ENCODE measurements around the gene CCDC188.

DNA sequence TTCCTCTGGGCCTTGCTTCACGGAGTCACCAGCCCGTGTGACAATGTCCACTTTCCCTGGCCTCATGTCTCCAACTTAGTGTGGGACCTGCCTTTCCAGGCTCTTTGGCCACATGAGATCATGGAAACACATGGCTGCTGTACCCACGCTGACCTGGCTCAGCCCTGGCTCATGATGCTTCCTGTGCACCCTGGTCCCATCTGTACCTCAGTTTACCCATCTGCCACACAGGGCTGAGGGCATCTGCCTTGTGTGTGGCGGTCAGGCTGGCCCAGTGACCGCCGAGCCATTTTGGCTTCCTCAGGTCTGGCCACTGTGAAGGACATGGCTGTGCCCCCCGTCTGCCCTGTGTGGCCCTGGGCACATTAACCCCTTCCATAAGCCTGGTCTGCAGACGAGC lies 32.2 kb upstream of the CCDC188 start:
- TF ChIP-seq POLR2AphosphoS5 (IDR thresholded peaks at IDR 0.05) (no peak), CTCF (IDR thresholded peaks at IDR 0.05) (no peak), POLR2A (IDR thresholded peaks at IDR 0.05) (no peak), EP300 (IDR thresholded peaks at IDR 0.05) (no peak)
